Activated B cell treated with CpG ODN at 0.5 μM for 24 hours (primary cell): ENCODE data around the gene PSMB3. TPM values are rescaled to one million over a fixed set of nuclear protein-coding genes. Genes with fewer than 3 reads are reported as not detected.

Source experiments
- ATAC-seq: fragments of 200-7000 bp; cut with Tn5 transposase; one replicate; pipeline ENCODE4 v1.10.0; 2021; ENCODE audit warnings: low read depth, mild to moderate bottlenecking, moderate library complexity
- CTCF ChIA-PET: fragments of 350-600 bp; sonication (Branson Sonifier 250); formaldehyde crosslinking; loops from one replicate; lab custom pipeline; 2021; ENCODE audit warnings: antibody characterized with exemption; lab: Charles Lee
- POLR2A ChIA-PET: fragments of 350-600 bp; sonication (Branson Sonifier 250); formaldehyde crosslinking; loops from one replicate; lab custom pipeline; 2021; ENCODE audit warnings: antibody characterized with exemption; lab: Charles Lee
- DNase-seq: peaks from one replicate; pipeline ENCODE4 v3.0.0; 2022
- H3K27ac Mint-ChIP-seq: one replicate; pipeline ENCODE4 v1.8.0; 2020; ENCODE audit warnings: mixed read lengths
- H3K27me3 Mint-ChIP-seq: one replicate; pipeline ENCODE4 v1.8.0; 2021; ENCODE audit warnings: mixed read lengths
- H3K36me3 Mint-ChIP-seq: one replicate; pipeline ENCODE4 v1.8.0; 2021; ENCODE audit warnings: low read depth, mixed read lengths
- H3K4me1 Mint-ChIP-seq: one replicate; pipeline ENCODE4 v1.8.0; 2021; ENCODE audit warnings: mixed read lengths
- H3K4me3 Mint-ChIP-seq: one replicate; pipeline ENCODE4 v1.8.0; 2020; ENCODE audit warnings: mild to moderate bottlenecking, mixed read lengths
- H3K9me3 Mint-ChIP-seq: one replicate; pipeline ENCODE4 v1.8.0; 2020; ENCODE audit warnings: mixed read lengths
- intact Hi-C: fragments of 100-400 bp; cut with micrococcal nuclease; formaldehyde crosslinking; loops from one replicate; pipeline ENCODE4 v1.15.1; 2024
- total RNA-seq: library from RNA; stranded (reverse); gene quantifications from 2 replicates; pipeline ENCODE4 v1.2.3, GENCODE V29; 2022
- TF ChIP-seq, protein P1 (sequence below): fragments of 200-600 bp; IDR thresholded peaks from one replicate; pipeline ENCODE4 v1.8.0; 2022; ENCODE audit warnings: antibody characterized with exemption, mild to moderate bottlenecking

PSMB3 gene
- total RNA-seq, 1 donor from 2014 or later, result 234 TPM

DNA sequence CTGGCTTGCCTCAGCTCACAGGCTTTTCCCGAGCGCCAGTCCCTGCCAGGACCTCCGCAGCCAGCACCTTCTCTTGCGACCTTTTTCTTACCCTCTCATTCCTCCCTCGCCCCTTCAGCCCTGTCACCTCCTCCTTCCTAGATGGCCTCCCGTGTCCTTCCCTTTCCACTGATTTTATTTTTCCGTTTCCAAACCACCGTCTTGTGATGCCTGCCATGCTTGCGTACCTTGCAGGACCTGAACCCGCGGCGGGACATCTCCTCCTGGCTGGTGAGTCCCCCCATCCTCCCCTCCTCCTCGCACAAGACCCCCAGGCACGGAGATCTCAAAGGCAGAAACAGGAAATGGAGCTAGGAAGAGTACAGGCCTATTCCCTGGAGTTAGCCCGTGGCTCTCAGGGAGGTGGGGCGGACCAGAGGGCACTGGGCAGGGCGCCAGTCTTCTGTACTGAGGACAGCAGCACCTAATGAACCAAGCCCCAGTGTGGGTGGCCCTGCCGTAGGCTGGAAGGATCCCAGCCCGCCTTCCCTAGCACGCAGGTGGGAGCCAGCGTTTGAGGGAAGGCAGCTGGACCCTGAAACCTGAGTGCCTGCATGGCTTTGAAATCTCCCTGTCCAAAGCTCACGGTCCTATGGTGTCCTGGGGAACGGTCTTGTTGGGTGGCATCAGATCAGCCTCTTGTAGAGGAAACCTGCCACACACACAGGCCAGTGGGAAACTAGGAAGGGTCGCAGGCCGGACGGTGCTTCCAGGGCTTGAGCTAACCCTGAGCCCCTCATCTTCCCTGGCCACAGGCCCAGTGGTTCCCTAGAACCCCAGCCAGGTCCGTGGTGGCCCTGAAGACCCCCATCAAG, 21.8 kb upstream of the PSMB3 start:
- no peaks in the 10 kb centered on the region for H3K27me3 Mint-ChIP-seq
- peak overlapping the region; percentile 79 for H3K27ac Mint-ChIP-seq
- DNase-seq (no peak), ATAC-seq (no peak)
- TF ChIP-seq, protein P1, sequence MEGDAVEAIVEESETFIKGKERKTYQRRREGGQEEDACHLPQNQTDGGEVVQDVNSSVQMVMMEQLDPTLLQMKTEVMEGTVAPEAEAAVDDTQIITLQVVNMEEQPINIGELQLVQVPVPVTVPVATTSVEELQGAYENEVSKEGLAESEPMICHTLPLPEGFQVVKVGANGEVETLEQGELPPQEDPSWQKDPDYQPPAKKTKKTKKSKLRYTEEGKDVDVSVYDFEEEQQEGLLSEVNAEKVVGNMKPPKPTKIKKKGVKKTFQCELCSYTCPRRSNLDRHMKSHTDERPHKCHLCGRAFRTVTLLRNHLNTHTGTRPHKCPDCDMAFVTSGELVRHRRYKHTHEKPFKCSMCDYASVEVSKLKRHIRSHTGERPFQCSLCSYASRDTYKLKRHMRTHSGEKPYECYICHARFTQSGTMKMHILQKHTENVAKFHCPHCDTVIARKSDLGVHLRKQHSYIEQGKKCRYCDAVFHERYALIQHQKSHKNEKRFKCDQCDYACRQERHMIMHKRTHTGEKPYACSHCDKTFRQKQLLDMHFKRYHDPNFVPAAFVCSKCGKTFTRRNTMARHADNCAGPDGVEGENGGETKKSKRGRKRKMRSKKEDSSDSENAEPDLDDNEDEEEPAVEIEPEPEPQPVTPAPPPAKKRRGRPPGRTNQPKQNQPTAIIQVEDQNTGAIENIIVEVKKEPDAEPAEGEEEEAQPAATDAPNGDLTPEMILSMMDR, result no peak
- ChIA-PET POLR2A (interaction anchor here (0.6 to 2.8 kb wide), 11 partner anchors 15 to 172 kb away, joined by 3 to 31 read pairs (median 4); partner anchors contain the start of genes MLLT6, PSMB3 and RPL23), CTCF (interaction anchor here (0.7 to 3.4 kb wide), 7 partner anchors 21 to 172 kb away, joined by 3 to 22 read pairs (median 3); partner anchors contain the start of genes EPOP and MLLT6)
- intact Hi-C loops, result loop anchor here (1.0 kb wide), 4 partner anchors 22 to 171 kb away; partner anchors contain the start of gene PSMB3
- peaks cover 7% of the 10 kb centered on the region for H3K36me3 Mint-ChIP-seq
- no peaks in the 10 kb centered on the region for H3K9me3 Mint-ChIP-seq
- H3K4me1 Mint-ChIP-seq, result peaks cover 56% of the 10 kb centered on the region
- peak overlapping the region; percentile 82 for H3K4me3 Mint-ChIP-seq

DNA sequence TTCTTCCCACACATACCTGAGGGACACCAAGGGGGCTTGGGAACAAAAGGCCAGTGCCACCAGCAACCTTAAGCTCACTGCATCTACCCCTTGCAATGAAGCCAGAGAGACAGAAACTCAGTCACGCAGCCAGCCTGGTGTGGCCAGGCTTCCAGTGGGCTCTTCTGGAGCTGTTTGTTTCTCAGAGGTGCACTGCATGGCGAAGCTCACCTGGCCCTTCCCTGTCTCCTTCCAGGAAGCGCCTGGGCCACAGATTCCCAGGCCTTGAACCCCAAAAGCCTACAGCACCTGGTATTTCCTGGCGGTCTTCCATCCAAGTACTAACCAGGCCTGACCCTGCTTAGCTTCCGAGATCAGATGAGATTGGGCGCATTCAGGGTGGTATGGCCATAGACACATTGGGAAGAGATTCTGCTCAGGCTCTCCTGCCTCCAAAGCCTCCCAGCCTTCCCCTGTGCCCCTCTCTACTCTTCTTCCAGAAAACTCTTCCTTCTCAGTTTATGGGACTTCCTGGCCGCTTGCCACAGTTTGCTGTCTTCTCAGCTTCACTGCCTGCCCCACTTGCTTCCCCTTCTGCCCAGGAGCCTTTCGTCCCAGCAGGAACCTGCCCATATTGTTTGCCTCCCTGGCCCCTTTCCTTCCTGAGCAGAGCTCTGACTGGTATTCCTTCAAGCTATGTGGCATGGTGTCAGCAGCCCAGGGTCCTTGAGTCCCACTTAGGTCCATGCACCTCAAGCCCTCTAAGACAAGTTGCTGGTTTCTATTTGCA, 20.8 kb upstream of the PSMB3 start:
- TF ChIP-seq, protein P1, result no peak
- ATAC-seq (no peak), DNase-seq (no peak)
- ChIA-PET CTCF (interaction anchor here (1.1 to 3.4 kb wide), 4 partner anchors 27 to 173 kb away, joined by 3 to 22 read pairs (median 5); partner anchors contain the start of genes EPOP and MLLT6), POLR2A (interaction anchor here (1.2 to 2.8 kb wide), 7 partner anchors 17 to 173 kb away, joined by 3 to 31 read pairs (median 9); partner anchors contain the start of gene MLLT6)
- H3K27ac Mint-ChIP-seq, result peak overlapping the region; percentile 62
- intact Hi-C loops, result no loop called here
- peak overlapping the region; percentile 37 for H3K4me3 Mint-ChIP-seq
- H3K9me3 Mint-ChIP-seq, result no peaks in the 10 kb centered on the region
- peaks cover 4% of the 10 kb centered on the region for H3K36me3 Mint-ChIP-seq
- peaks cover 51% of the 10 kb centered on the region for H3K4me1 Mint-ChIP-seq
- H3K27me3 Mint-ChIP-seq, result no peaks in the 10 kb centered on the region

DNA sequence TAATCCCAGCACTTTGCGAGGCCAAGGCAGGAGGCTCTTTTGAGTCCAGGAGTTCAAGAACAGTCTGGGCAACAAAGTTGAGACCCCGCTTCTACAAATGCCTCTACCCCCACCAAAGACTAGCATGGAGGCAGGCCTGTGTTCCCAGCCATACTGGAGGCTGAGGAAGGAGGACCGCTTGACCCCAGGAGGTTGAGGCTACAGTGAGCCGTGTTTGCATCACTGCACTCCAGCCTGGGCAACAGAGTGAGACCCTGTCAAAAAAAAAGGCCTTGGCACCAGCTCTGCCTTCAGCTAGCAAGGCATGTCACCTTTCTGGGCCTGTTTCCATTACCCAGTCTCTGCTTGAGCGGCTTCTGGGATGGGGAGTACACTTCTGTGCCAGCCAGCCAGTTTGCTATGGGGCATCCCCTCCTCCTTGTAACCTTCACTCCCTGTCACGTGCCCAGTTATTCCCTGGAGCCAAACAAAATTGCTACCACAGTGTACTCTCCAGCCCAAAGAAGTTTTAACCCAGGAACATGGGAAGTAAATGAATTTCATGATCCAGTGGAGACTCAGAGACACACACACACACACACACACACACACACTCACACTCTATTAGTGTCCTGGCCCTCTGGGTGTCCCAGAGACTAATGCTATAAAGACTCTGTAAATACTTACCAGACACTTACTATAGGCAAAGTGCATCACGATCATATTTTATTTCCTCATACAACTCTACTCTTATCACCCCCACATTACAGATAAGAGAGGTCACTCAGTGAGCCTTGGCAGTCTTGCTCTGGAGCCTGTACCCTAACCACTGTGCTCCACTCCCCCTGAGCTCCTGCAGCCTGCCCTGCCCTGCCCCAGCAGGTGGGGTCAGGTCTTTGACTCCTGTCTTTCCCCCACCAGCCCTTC, 19.9 kb upstream of the PSMB3 start:
- Mint-ChIP-seq H3K4me1 (peaks cover 42% of the 10 kb centered on the region), H3K36me3 (peaks cover 4% of the 10 kb centered on the region), H3K4me3 (peak overlapping the region; percentile 37), H3K27ac (peak overlapping the region; percentile 62), H3K27me3 (no peaks in the 10 kb centered on the region), H3K9me3 (no peaks in the 10 kb centered on the region)
- intact Hi-C loops, result loop anchor here (1.0 kb wide), 1 partner anchor 421 kb away; no protein-coding TSS in a partner anchor
- POLR2A ChIA-PET, result interaction anchor here (2.8 kb wide), 1 partner anchor 27 kb away, joined by 31 read pairs; the partner anchor contains the start of gene MLLT6
- DNase-seq, result no peak
- no peak for ATAC-seq
- CTCF ChIA-PET, result interaction anchor here (1.4 to 4.2 kb wide), 4 partner anchors 28 to 174 kb away, joined by 3 to 41 read pairs (median 14); partner anchors contain the start of genes EPOP and MLLT6
- TF ChIP-seq, protein P1, result no peak

DNA sequence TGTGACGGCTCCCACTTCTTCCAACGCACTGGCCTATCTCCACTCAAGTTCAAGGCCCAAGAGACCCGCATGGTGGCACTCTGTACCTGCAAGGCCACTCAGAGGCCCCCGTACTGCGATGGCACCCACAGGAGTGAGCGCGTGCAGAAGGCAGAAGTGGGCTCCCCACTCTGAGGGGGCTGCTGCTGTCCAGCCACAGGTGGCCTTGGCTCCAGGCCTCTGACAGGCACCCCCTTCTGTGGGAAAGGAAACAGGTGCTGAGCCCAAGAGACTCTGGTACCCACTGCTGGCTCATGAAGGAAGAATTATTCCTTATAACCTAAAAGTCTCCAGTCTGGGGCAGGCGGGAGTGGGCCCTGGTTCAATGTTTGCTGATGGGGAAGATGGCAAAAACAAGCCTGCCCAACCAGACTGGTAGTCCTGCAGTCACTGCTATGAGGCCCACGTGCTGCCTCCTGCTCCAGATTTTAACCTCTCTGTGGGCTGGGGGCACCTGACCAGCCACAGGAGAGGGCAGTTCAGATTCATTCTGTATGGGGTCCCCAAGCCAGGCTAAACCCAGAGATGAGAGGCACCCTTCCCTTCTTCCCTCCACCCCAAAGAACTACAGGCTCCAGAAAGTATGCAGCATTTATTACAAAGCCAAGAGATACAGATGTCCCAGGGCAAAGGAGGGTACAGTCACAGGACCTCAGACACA, 19.1 kb upstream of the PSMB3 start:
- TF ChIP-seq, protein P1, result no peak
- no peak overlapping the region for H3K27ac Mint-ChIP-seq
- peaks cover 38% of the 10 kb centered on the region for H3K4me1 Mint-ChIP-seq
- no peak overlapping the region for H3K4me3 Mint-ChIP-seq
- DNase-seq, result no peak
- H3K9me3 Mint-ChIP-seq, result no peaks in the 10 kb centered on the region
- no peaks in the 10 kb centered on the region for H3K27me3 Mint-ChIP-seq
- CTCF ChIA-PET, result interaction anchor here (1.2 to 4.8 kb wide), 7 partner anchors 17 to 175 kb away, joined by 3 to 135 read pairs (median 11); partner anchors contain the start of genes EPOP and PSMB3
- H3K36me3 Mint-ChIP-seq, result peaks cover 4% of the 10 kb centered on the region
- no peak for ATAC-seq
- intact Hi-C loops, result loop anchor here (1.0 kb wide), 1 partner anchor 420 kb away; no protein-coding TSS in a partner anchor
- POLR2A ChIA-PET, result no interaction called here
